Activated CD8-positive, alpha-beta memory T cell treated with anti-CD3 and anti-CD28 coated beads for 4 hours (primary cell): ENCODE data around the gene CCN5.

Experiments
- DNase-seq, 2 donors: peaks; one replicate each; pipeline ENCODE4 v3.0.0-alpha.2; 2020; ENCODE audit warnings: low read depth in 2 of 2

The CCN5 gene

GRCh38 chr20:44716309-44717106 lies 1.3 kb downstream of the CCN5 start:
- no peak for DNase-seq

GRCh38 chr20:44717986-44718385 lies 2.8 kb downstream of the CCN5 start:
- no peak for DNase-seq

GRCh38 chr20:44719841-44720240 lies 4.7 kb downstream of the CCN5 start:
- DNase-seq = no peak

- DNase-seq = no peak
These were observed 5.4 kb downstream of the CCN5 start for GRCh38 chr20:44720621-44720996.

- DNase-seq = no peak
These were observed 6.0 kb downstream of the CCN5 start for GRCh38 chr20:44720997-44721784.

- no peak for DNase-seq
These were observed 6.6 kb downstream of the CCN5 start for GRCh38 chr20:44721785-44722054.

- DNase-seq = no peak
These were observed 7.8 kb downstream of the CCN5 start for GRCh38 chr20:44722990-44723389.

- no peak for DNase-seq
These were observed 8.2 kb downstream of the CCN5 start for GRCh38 chr20:44723391-44723790.

- DNase-seq = no peak
These were observed 8.7 kb downstream of the CCN5 start for GRCh38 chr20:44723798-44724362.

- DNase-seq = no peak
These were observed 9.4 kb downstream of the CCN5 start for GRCh38 chr20:44724423-44725091.

- no peak for DNase-seq
These were observed 10.7 kb downstream of the CCN5 start for GRCh38 chr20:44725837-44726236.

GRCh38 chr20:44727039-44727438 lies 11.9 kb downstream of the CCN5 start:
- no peak for DNase-seq

GRCh38 chr20:44727651-44728050 lies 12.5 kb downstream of the CCN5 start:
- no peak for DNase-seq

- DNase-seq = no peak
These were observed 13.8 kb downstream of the CCN5 start for GRCh38 chr20:44728801-44729443.

GRCh38 chr20:44730441-44730840 lies 15.3 kb downstream of the CCN5 start:
- DNase-seq = no peak

GRCh38 chr20:44731657-44732056 lies 16.5 kb downstream of the CCN5 start:
- DNase-seq = no peak

- DNase-seq = no peak
These were observed 17.2 kb downstream of the CCN5 start for GRCh38 chr20:44732327-44732726.

GRCh38 chr20:44733341-44734069 lies 18.3 kb downstream of the CCN5 start:
- no peak for DNase-seq

- no peak for DNase-seq
These were observed 19.8 kb downstream of the CCN5 start for GRCh38 chr20:44734938-44735337.

- no peak for DNase-seq
These were observed 20.6 kb downstream of the CCN5 start for GRCh38 chr20:44735816-44736169.
